ENCODE results near the gene HENMT1.

DNA sequence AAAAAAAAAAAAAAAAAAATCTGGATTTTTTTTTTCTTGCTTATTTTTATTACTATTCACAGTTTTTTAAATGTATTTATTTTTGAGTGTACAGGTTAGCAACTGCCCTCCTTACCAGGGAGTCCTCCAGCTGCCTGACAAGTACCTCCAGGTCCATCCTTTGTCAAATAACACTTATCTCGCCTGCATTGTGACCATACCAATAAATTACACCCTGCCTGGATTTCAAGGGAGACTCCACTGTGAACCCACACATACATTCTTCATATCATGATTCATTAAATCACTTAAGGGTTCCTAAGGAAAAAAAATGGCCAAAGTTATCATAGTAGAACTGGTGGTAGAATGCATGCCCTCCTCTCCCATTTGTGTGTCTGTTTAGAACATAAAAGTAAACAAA lies 62.6 kb downstream of the HENMT1 start:
- TF ChIP-seq CTCF (IDR thresholded peaks at IDR 0.05), result no peak
- TF ChIP-seq SIN3A (IDR thresholded peaks at IDR 0.05; ENCODE audit: borderline replicate concordance, insufficient read depth, low read depth, low read length), result no peak

All from Panc1 (cell line).